A549 (cell line): Measurements from ENCODE around the gene NLN. TPM values are rescaled to one million over a fixed set of nuclear protein-coding genes. Genes with fewer than 3 reads are reported as not detected.

ENCODE experiments used
- CBX8 ChIP-seq: fragments of 200-600 bp; sonication (generic); IDR thresholded peaks from 2 replicates; pipeline ENCODE4 v1.6.1; 2016
- CHD2 ChIP-seq: fragments of 150-350 bp; IDR thresholded peaks from 2 replicates; pipeline ENCODE4 v1.6.1; 2014; ENCODE audit warnings: low read length; ENCODE audit not compliant: partially characterized antibody
- EHF ChIP-seq: fragments of 250-450 bp; sonication (Bioruptor Pico); IDR thresholded peaks from 2 replicates; pipeline ENCODE4 v1.5.0; 2020; ENCODE audit warnings: mild to moderate bottlenecking
- FOSL2 ChIP-seq, 2 experiments: fragments of 450-650 bp in 1 of 2; fragments of >200 bp in 1 of 2; sonication (Bioruptor Twin) in 1 of 2; formaldehyde crosslinking; IDR thresholded peaks; 2 replicates each; pipeline versions ENCODE4 v1.5.0 to v1.6.1; 2016 to 2020; ENCODE audit warnings: mild to moderate bottlenecking in 1 of 2, moderate library complexity in 1 of 2
- FOXS1 ChIP-seq: fragments of 250-450 bp; sonication (Bioruptor Pico); IDR thresholded peaks from 2 replicates; pipeline ENCODE4 v1.5.0; 2020; ENCODE audit warnings: mild to moderate bottlenecking, moderate library complexity
- GATA3 ChIP-seq: IDR thresholded peaks from 2 replicates; pipeline ENCODE4 v1.6.1; 2012; ENCODE audit warnings: borderline replicate concordance
- HDAC2 ChIP-seq: fragments of 200-600 bp; sonication (generic); IDR thresholded peaks from 2 replicates; pipeline ENCODE4 v1.6.1; 2016
- HEYL ChIP-seq: fragments of 250-450 bp; sonication (Bioruptor Pico); IDR thresholded peaks from 2 replicates; pipeline ENCODE4 v1.8.0; 2021; ENCODE audit warnings: mild to moderate bottlenecking, moderate library complexity
- KDM1A ChIP-seq: fragments of 200-600 bp; sonication (generic); IDR thresholded peaks from 2 replicates; pipeline ENCODE4 v1.6.1; 2016; ENCODE audit warnings: low read depth, mild to moderate bottlenecking
- MAFK ChIP-seq: fragments of 450-650 bp; IDR thresholded peaks from 2 replicates; pipeline ENCODE4 v1.6.1; 2014; ENCODE audit not compliant: partially characterized antibody
- RAD21 ChIP-seq, 2 experiments: fragments of >200 bp in 1 of 2; sonication (Bioruptor Twin) in 1 of 2; formaldehyde crosslinking in 1 of 2; IDR thresholded peaks in 1 of 2; conservative IDR thresholded peaks in 1 of 2; 2 replicates in 1 of 2; 3 replicates in 1 of 2; pipeline ENCODE4 v1.6.1; 2012 to 2018; ENCODE audit warnings: inconsistent platforms in 1 of 2
- RARB ChIP-seq: fragments of 250-450 bp; sonication (Bioruptor Pico); IDR thresholded peaks from 2 replicates; pipeline ENCODE4 v1.8.0; 2021; ENCODE audit warnings: mild to moderate bottlenecking, moderate library complexity
- RCOR1 ChIP-seq: fragments of 150-350 bp; IDR thresholded peaks from 2 replicates; pipeline ENCODE4 v1.6.1; 2014; ENCODE audit warnings: antibody characterized with exemption, low read length, low read depth
- RFX5 ChIP-seq: fragments of 450-650 bp; IDR thresholded peaks from 2 replicates; pipeline ENCODE4 v1.7.1; 2014; ENCODE audit warnings: antibody characterized with exemption, mild to moderate bottlenecking, moderate library complexity
- SMC3 ChIP-seq: fragments of >200 bp; sonication (Bioruptor Twin); formaldehyde crosslinking; IDR thresholded peaks from 3 replicates; pipeline ENCODE4 v1.6.1; 2018; ENCODE audit warnings: inconsistent platforms
- ZC3H11A ChIP-seq: fragments of 450-650 bp; IDR thresholded peaks from 2 replicates; pipeline ENCODE4 v1.6.1; 2014; ENCODE audit warnings: antibody characterized with exemption, mild to moderate bottlenecking
- ZSCAN20 ChIP-seq: fragments of 250-450 bp; sonication (Bioruptor Pico); IDR thresholded peaks from 2 replicates; pipeline ENCODE4 v1.8.0; 2022; ENCODE audit warnings: mild to moderate bottlenecking, moderate library complexity
- polyA plus RNA-seq, 4 experiments: library from polyadenylated mRNA; depleted of rRNA in 3 of 4; stranded (reverse); fragments of >200 nt; fragmentation: RNase III in 1 of 4; extraction: RNeasy Plus Mini Kit Qiagen cat#74134 plus additional on column Dnase treatment in 1 of 4; gene quantifications; 2 replicates in 3 of 4; 3 replicates in 1 of 4; pipeline ENCODE4 v1.2.3, GENCODE V29; 2011 to 2017
- TF ChIP-seq, protein P1 (sequence below): IDR thresholded peaks from 2 replicates; pipeline ENCODE4 v1.6.1; 2012
- TF ChIP-seq, protein P2 (sequence below): fragments of 200-600 bp; sonication (generic); IDR thresholded peaks from 2 replicates; pipeline ENCODE4 v1.6.1; 2016; ENCODE audit warnings: antibody characterized with exemption, mild to moderate bottlenecking, moderate library complexity
- TF ChIP-seq, protein P3 (sequence below): fragments of 250-450 bp; sonication (Bioruptor Pico); IDR thresholded peaks from 2 replicates; pipeline ENCODE4 v1.5.0; 2020; ENCODE audit warnings: low read depth, mild to moderate bottlenecking, moderate library complexity
- TF ChIP-seq, protein P4 (sequence below): IDR thresholded peaks from 2 replicates; pipeline ENCODE4 v1.6.1; 2012
- TF ChIP-seq, protein P5 (sequence below): fragments of >200 bp; sonication (Bioruptor Twin); formaldehyde crosslinking; IDR thresholded peaks from 3 replicates; pipeline ENCODE4 v1.6.1; 2016

Gene NLN
- polyA plus RNA-seq, 2 of the 4 experiments (the other 2 are of a cell fraction): 69.3 to 88.9 TPM

DNA sequence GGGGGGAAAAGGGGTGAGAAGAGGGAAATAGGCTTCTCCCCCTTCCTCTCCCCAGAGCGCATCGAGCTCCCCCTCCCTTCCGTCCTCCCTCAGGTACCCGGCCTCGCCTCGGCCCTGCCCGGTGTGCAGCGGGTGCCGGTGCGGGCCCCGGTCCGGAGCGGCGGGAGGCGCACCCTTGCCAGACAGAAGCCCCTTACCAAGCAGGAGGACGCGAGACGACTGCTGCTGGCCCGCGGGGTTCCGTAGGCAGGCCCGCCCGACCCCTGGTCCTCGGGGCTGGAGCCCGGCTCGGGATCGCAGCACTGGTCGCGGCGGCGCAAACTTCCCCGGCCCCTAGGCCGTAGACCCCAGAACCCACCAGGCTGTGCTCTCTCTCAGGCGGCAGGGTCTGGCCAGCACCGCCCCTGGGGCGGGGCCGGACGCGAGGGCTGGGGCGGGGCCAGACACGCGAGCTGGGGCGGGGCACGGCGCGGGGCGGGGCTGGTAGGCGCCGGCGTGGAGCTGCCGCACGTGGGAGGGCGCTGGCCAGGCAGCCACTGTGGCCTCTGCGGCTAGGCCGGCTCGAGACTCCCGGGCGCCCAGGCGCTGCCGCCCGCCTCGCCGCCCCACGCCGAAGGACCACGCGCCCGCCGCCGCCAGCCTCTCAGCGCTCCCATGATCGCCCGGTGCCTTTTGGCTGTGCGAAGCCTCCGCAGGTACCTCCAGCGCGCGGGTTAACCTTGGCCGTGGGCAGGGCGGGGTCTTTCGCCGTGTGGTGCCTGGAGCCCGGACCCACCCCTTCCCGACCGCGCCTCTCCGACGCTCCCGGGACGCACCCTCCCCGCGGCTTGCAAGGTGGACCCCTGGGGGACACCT lies at the start of gene NLN, which contains the start of gene SGTB (continued):
- TF ChIP-seq HEYL (CRISPR knock-in tag) (no peak), KDM1A (no peak), RCOR1 (no peak), GATA3 (peak; percentile 27; the same call in 1 of the 2 replicates), RFX5 (no peak), RARB (CRISPR knock-in tag) (no peak), CBX8 (no peak), MAFK (no peak), EHF (no peak), SMC3 (0 out of 3 replicates have a peak, but pooled peaks have one; percentile 6), ZSCAN20 (CRISPR knock-in tag) (no peak), RAD21 (conservative IDR thresholded peaks at IDR 0.05 in 1 of 2, IDR thresholded peaks at IDR 0.05 in 1 of 2) (no peak), ZC3H11A (no peak), FOSL2 (IDR thresholded peaks at IDR 0.05) (no peak), FOSL2 (CRISPR knock-in tag; IDR thresholded peaks at IDR 0.05) (no peak), HDAC2 (no peak), FOXS1 (no peak), CHD2 (no peak)
- TF ChIP-seq, protein P1, sequence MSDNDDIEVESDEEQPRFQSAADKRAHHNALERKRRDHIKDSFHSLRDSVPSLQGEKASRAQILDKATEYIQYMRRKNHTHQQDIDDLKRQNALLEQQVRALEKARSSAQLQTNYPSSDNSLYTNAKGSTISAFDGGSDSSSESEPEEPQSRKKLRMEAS: peak; percentile 90
- TF ChIP-seq, protein P2, sequence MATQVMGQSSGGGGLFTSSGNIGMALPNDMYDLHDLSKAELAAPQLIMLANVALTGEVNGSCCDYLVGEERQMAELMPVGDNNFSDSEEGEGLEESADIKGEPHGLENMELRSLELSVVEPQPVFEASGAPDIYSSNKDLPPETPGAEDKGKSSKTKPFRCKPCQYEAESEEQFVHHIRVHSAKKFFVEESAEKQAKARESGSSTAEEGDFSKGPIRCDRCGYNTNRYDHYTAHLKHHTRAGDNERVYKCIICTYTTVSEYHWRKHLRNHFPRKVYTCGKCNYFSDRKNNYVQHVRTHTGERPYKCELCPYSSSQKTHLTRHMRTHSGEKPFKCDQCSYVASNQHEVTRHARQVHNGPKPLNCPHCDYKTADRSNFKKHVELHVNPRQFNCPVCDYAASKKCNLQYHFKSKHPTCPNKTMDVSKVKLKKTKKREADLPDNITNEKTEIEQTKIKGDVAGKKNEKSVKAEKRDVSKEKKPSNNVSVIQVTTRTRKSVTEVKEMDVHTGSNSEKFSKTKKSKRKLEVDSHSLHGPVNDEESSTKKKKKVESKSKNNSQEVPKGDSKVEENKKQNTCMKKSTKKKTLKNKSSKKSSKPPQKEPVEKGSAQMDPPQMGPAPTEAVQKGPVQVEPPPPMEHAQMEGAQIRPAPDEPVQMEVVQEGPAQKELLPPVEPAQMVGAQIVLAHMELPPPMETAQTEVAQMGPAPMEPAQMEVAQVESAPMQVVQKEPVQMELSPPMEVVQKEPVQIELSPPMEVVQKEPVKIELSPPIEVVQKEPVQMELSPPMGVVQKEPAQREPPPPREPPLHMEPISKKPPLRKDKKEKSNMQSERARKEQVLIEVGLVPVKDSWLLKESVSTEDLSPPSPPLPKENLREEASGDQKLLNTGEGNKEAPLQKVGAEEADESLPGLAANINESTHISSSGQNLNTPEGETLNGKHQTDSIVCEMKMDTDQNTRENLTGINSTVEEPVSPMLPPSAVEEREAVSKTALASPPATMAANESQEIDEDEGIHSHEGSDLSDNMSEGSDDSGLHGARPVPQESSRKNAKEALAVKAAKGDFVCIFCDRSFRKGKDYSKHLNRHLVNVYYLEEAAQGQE: no peak
- TF ChIP-seq, protein P3, sequence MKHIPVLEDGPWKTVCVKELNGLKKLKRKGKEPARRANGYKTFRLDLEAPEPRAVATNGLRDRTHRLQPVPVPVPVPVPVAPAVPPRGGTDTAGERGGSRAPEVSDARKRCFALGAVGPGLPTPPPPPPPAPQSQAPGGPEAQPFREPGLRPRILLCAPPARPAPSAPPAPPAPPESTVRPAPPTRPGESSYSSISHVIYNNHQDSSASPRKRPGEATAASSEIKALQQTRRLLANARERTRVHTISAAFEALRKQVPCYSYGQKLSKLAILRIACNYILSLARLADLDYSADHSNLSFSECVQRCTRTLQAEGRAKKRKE (CRISPR knock-in tag): no peak
- TF ChIP-seq, protein P4, sequence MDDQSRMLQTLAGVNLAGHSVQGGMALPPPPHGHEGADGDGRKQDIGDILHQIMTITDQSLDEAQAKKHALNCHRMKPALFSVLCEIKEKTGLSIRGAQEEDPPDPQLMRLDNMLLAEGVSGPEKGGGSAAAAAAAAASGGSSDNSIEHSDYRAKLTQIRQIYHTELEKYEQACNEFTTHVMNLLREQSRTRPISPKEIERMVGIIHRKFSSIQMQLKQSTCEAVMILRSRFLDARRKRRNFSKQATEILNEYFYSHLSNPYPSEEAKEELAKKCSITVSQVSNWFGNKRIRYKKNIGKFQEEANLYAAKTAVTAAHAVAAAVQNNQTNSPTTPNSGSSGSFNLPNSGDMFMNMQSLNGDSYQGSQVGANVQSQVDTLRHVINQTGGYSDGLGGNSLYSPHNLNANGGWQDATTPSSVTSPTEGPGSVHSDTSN: no peak
- TF ChIP-seq, protein P5, sequence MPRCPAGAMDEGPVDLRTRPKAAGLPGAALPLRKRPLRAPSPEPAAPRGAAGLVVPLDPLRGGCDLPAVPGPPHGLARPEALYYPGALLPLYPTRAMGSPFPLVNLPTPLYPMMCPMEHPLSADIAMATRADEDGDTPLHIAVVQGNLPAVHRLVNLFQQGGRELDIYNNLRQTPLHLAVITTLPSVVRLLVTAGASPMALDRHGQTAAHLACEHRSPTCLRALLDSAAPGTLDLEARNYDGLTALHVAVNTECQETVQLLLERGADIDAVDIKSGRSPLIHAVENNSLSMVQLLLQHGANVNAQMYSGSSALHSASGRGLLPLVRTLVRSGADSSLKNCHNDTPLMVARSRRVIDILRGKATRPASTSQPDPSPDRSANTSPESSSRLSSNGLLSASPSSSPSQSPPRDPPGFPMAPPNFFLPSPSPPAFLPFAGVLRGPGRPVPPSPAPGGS: peak; percentile 60; the same call in 1 of the 3 replicates
